CD4-positive, alpha-beta T cell treated with Interleukin-12 subunit alpha and Interleukin-12 subunit beta, for 1 hour (primary cell): ENCODE data around the gene TENM4.
"Not testable (repeated sequence)": the region's sequence is repeated elsewhere in the genome, so short reads cannot be mapped to it uniquely, and the experiment has no call there.

Experiments used
- DNase-seq: peaks from one replicate; pipeline ENCODE4 v3.0.0-alpha.2; 2020

TENM4 gene

GRCh38 chr11:79200398-79201070, 240.3 kb downstream of the TENM4 start:
- no peak for DNase-seq

GRCh38 chr11:79199729-79200354, 241.0 kb downstream of the TENM4 start:
- DNase-seq = no peak

- DNase-seq = no peak
These were observed 242.0 kb downstream of the TENM4 start for GRCh38 chr11:79198898-79199250.

GRCh38 chr11:79198203-79198897, 242.5 kb downstream of the TENM4 start:
- DNase-seq = no peak

GRCh38 chr11:79196950-79197349, 243.9 kb downstream of the TENM4 start:
- no peak for DNase-seq

- no peak for DNase-seq
These were observed 245.6 kb downstream of the TENM4 start for GRCh38 chr11:79195209-79195608.

- DNase-seq = no peak
These were observed 247.0 kb downstream of the TENM4 start for GRCh38 chr11:79193663-79194310.

GRCh38 chr11:79192836-79193235, 248.0 kb downstream of the TENM4 start:
- no peak for DNase-seq

- not testable (repeated sequence) for DNase-seq
These were observed 249.1 kb downstream of the TENM4 start for GRCh38 chr11:79191716-79192115.

- not testable (repeated sequence) for DNase-seq
These were observed 250.3 kb downstream of the TENM4 start for GRCh38 chr11:79190553-79190952.

GRCh38 chr11:79189601-79190000, 251.2 kb downstream of the TENM4 start:
- no peak for DNase-seq

GRCh38 chr11:79189055-79189454, 251.8 kb downstream of the TENM4 start:
- no peak for DNase-seq

GRCh38 chr11:79186669-79187068, 254.2 kb downstream of the TENM4 start:
- DNase-seq = no peak

GRCh38 chr11:79185351-79185750, 255.5 kb downstream of the TENM4 start:
- DNase-seq = no peak

GRCh38 chr11:79184285-79184684, 256.5 kb downstream of the TENM4 start:
- no peak for DNase-seq

GRCh38 chr11:79182794-79183193, 258.0 kb downstream of the TENM4 start:
- DNase-seq = no peak

- DNase-seq = no peak
These were observed 261.7 kb downstream of the TENM4 start for GRCh38 chr11:79179087-79179486.

GRCh38 chr11:79174045-79175008, 266.5 kb downstream of the TENM4 start:
- no peak for DNase-seq

- no peak for DNase-seq
These were observed 267.2 kb downstream of the TENM4 start for GRCh38 chr11:79173615-79174014.

GRCh38 chr11:79170321-79170720, 270.5 kb downstream of the TENM4 start:
- DNase-seq = no peak

GRCh38 chr11:79168530-79169110, 272.2 kb downstream of the TENM4 start:
- DNase-seq = no peak
